WTC11 (cell line): Measurements from ENCODE around the gene PLK3. TPM values are rescaled to one million over a fixed set of nuclear protein-coding genes. Genes with fewer than 3 reads are reported as not detected.
"Not testable (repeated sequence)": the region's sequence is repeated elsewhere in the genome, so short reads cannot be mapped to it uniquely, and the experiment has no call there.

Experiments used
- ATAC-seq: fragments of 200-7000 bp; cut with Tn5 transposase; 2 replicates; pipeline ENCODE4 v1.10.0; 2021; ENCODE audit warnings: mild to moderate bottlenecking, moderate library complexity
- CTCF ChIA-PET: fragments of 300-600 bp; sonication (Branson Sonifier 250); formaldehyde crosslinking; loops from one replicate; lab custom pipeline; 2021; ENCODE audit warnings: antibody characterized with exemption; lab: Charles Lee
- POLR2A ChIA-PET: fragments of 350-600 bp; sonication (Branson Sonifier 250); formaldehyde crosslinking; loops from one replicate; lab custom pipeline; 2021; ENCODE audit warnings: antibody characterized with exemption; lab: Charles Lee
- DNase-seq: peaks from one replicate; pipeline ENCODE4 v3.0.0; 2021; ENCODE audit warnings: low spot score
- H3K27ac Mint-ChIP-seq: 2 replicates; pipeline ENCODE4 v1.8.0; 2021; ENCODE audit warnings: mixed read lengths
- H3K27me3 Mint-ChIP-seq: 2 replicates; pipeline ENCODE4 v1.8.0; 2021; ENCODE audit warnings: low read depth, mild to moderate bottlenecking, moderate library complexity, mixed read lengths
- H3K36me3 Mint-ChIP-seq: 2 replicates; pipeline ENCODE4 v1.8.0; 2021; ENCODE audit warnings: mixed read lengths
- H3K4me1 Mint-ChIP-seq: 2 replicates; pipeline ENCODE4 v1.8.0; 2022; ENCODE audit warnings: mixed read lengths
- H3K4me3 Mint-ChIP-seq: 2 replicates; pipeline ENCODE4 v1.8.0; 2021; ENCODE audit warnings: mild to moderate bottlenecking, moderate library complexity, mixed read lengths
- H3K9me3 Mint-ChIP-seq: 2 replicates; pipeline ENCODE4 v1.8.0; 2021; ENCODE audit warnings: mixed read lengths
- FOXK1 ChIP-seq: sonication (generic); formaldehyde crosslinking; IDR thresholded peaks from 2 replicates; pipeline ENCODE4 v1.8.0; 2022; ENCODE audit warnings: mild to moderate bottlenecking, moderate library complexity, missing genetic modification reagents
- IRF2 ChIP-seq: sonication (generic); formaldehyde crosslinking; IDR thresholded peaks from 2 replicates; pipeline ENCODE4 v1.8.0; 2022; ENCODE audit warnings: low read depth, missing genetic modification reagents, borderline replicate concordance
- JUN ChIP-seq: sonication (generic); formaldehyde crosslinking; IDR thresholded peaks from 2 replicates; pipeline ENCODE4 v1.8.0; 2023; ENCODE audit warnings: mild to moderate bottlenecking, missing genetic modification reagents
- MXD4 ChIP-seq: fragments of 250-450 bp; sonication (Bioruptor Pico); IDR thresholded peaks from 2 replicates; pipeline ENCODE4 v1.8.0; 2021; ENCODE audit warnings: mild to moderate bottlenecking, moderate library complexity, borderline replicate concordance
- NFYB ChIP-seq: sonication (generic); formaldehyde crosslinking; conservative IDR thresholded peaks from 2 replicates; pipeline ENCODE4 v1.8.0; 2022; ENCODE audit warnings: low read depth, missing genetic modification reagents
- NR1H2 ChIP-seq: sonication (generic); formaldehyde crosslinking; IDR thresholded peaks from 2 replicates; pipeline ENCODE4 v1.9.0; 2021; ENCODE audit warnings: mild to moderate bottlenecking, moderate library complexity, missing genetic modification reagents
- SMAD3 ChIP-seq: sonication (generic); formaldehyde crosslinking; IDR thresholded peaks from 2 replicates; pipeline ENCODE4 v1.8.0; 2022; ENCODE audit warnings: missing genetic modification reagents, mild to moderate bottlenecking, borderline replicate concordance
- SMAD4 ChIP-seq: sonication (generic); formaldehyde crosslinking; IDR thresholded peaks from 2 replicates; pipeline ENCODE4 v1.8.0; 2022; ENCODE audit warnings: mild to moderate bottlenecking, missing genetic modification reagents
- ZNF121 ChIP-seq: sonication (generic); formaldehyde crosslinking; IDR thresholded peaks from 2 replicates; pipeline ENCODE4 v1.8.0; 2023; ENCODE audit warnings: missing genetic modification reagents
- ZNF317 ChIP-seq: sonication (generic); formaldehyde crosslinking; IDR thresholded peaks from 2 replicates; pipeline ENCODE4 v1.8.1; 2023; ENCODE audit warnings: low read depth, mild to moderate bottlenecking, moderate library complexity, missing genetic modification reagents, borderline replicate concordance
- ZNF423 ChIP-seq: fragments of 250-450 bp; sonication (Bioruptor Pico); IDR thresholded peaks from 2 replicates; pipeline ENCODE4 v2.1.2; 2022; ENCODE audit warnings: mild to moderate bottlenecking, moderate library complexity
- total RNA-seq: library from RNA; stranded (reverse); gene quantifications from 3 replicates; pipeline ENCODE4 v1.2.3, GENCODE V29; 2021
- TF ChIP-seq, protein P1 (sequence below): fragments of 200-600 bp; IDR thresholded peaks from 2 replicates; pipeline ENCODE4 v1.8.0; 2022; ENCODE audit warnings: antibody characterized with exemption
- TF ChIP-seq, protein P2 (sequence below): sonication (generic); formaldehyde crosslinking; IDR thresholded peaks from 2 replicates; pipeline ENCODE4 v1.8.0; 2022; ENCODE audit warnings: mild to moderate bottlenecking, missing genetic modification reagents
- TF ChIP-seq, protein P3 (sequence below): fragments of 250-450 bp; sonication (Bioruptor Pico); IDR thresholded peaks from 2 replicates; pipeline ENCODE4 v1.9.0; 2021; ENCODE audit warnings: moderate library complexity, mild to moderate bottlenecking, inconsistent platforms, borderline replicate concordance
- TF ChIP-seq, protein P4 (sequence below): fragments of 250-450 bp; sonication (Bioruptor Pico); IDR thresholded peaks from 2 replicates; pipeline ENCODE4 v1.8.0; 2021; ENCODE audit warnings: mild to moderate bottlenecking
- TF ChIP-seq, protein P5 (sequence below): sonication (generic); formaldehyde crosslinking; IDR thresholded peaks from 2 replicates; pipeline ENCODE4 v1.8.0; 2023; ENCODE audit warnings: missing genetic modification reagents
- TF ChIP-seq, protein P6 (sequence below): fragments of 250-450 bp; sonication (Bioruptor Pico); conservative IDR thresholded peaks from 2 replicates; pipeline ENCODE4 v1.9.0; 2021; ENCODE audit warnings: mild to moderate bottlenecking

The PLK3 gene
- total RNA-seq, 1 experiment from 2014 or later = 16.4 TPM

DNA sequence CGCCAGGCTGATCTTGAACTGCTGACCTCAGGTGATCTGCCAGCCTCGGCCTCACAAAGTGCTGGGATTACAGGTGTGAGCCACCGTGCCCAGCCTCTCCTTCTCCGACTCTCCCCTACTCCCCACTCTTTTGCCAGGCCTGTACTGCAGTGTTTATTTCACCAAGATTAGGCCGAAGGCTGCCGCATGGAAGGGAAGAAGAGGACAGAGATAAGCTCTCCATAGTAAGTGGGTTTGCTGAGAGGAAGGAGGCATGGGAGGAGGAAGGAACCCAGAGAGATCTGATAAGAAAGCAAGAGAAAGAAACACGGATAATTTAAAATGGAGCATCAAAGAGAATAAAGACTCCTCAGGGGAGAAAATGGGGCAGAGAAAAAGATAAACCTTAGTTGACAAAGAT, 34.2 kb downstream of the PLK3 start:
- TF ChIP-seq MXD4 (no peak), ZNF317 (CRISPR knock-in tag) (no peak)
- Mint-ChIP-seq H3K36me3 (no peaks in the 10 kb centered on the region), H3K4me1 (peaks cover 13% of the 10 kb centered on the region), H3K27ac (no peak overlapping the region), H3K27me3 (no peaks in the 10 kb centered on the region), H3K9me3 (no peaks in the 10 kb centered on the region), H3K4me3 (no peak overlapping the region)
- ATAC-seq (no peak), DNase-seq (no peak)
- POLR2A ChIA-PET = no interaction called here
- CTCF ChIA-PET = interaction anchor here (1.0 to 2.8 kb wide), 5 partner anchors 7 to 176 kb away, joined by 3 to 15 read pairs (median 4); partner anchors contain the start of genes BEST4, HECTD3 and PLK3

DNA sequence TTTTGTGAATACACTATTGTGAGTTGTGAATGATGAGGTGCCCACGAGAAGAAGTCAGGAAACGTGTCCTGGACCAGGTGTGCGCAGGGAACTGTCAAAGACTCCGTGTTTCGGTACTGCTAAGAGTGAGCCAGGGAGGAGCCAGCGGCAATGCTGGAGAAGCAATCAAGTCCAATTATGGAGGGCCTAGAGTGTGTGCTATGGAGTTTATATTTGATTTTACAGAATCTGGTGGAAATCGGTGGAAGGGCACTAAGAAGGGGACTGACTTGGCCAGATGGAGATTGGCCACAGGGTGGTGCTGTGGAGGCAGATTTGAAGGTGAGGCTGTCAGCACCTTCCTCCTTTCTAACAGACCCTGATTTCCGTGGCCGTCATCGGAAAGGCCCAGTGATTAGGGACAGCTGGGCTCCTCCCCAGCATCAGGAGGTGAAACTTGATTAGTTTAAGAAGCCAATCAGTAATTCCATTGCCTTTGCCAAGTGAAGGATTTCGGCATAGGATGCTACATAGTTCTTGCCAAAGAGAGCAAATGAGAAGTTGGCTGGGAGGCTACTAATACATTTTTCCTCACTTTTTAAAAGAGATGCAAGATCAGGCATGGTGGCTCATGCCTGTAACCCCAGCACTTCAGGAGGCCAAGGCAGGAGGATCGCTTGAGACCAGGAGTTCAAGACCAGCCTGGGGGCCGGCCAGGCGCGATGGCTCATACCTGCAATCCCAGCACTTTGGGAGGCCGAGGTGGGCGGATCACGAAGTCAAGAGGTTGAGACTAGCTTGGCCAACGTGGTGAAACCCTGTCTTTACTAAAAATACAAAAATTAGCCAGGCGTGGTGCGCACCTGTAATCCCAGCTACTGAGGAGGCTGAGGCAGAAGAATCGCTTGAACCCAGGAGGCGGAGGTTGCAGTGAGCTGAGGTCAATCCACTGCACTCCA, 35.8 kb downstream of the PLK3 start:
- ChIA-PET POLR2A (interaction anchor here (0.6 kb wide), 1 partner anchor 36 kb away, joined by 3 read pairs; the partner anchor contains the start of gene PLK3), CTCF (interaction anchor here (0.6 to 2.8 kb wide), 24 partner anchors 9 to 468 kb away, joined by 3 to 18 read pairs (median 4); partner anchors contain the start of genes BTBD19, EIF2B3, HECTD3 and UROD)
- no peaks in the 10 kb centered on the region; the same call in 1 of the 2 replicates for H3K27me3 Mint-ChIP-seq
- H3K4me3 Mint-ChIP-seq = no peak overlapping the region
- peaks cover 16% of the 10 kb centered on the region for H3K4me1 Mint-ChIP-seq
- ATAC-seq = peak; percentile 90
- H3K27ac Mint-ChIP-seq = peak overlapping the region; percentile 28; the same call in 1 of the 2 replicates
- peak; percentile 95 for DNase-seq
- H3K36me3 Mint-ChIP-seq = no peaks in the 10 kb centered on the region
- TF ChIP-seq ZNF423 (CRISPR knock-in tag) = no peak
- TF ChIP-seq, protein P1, sequence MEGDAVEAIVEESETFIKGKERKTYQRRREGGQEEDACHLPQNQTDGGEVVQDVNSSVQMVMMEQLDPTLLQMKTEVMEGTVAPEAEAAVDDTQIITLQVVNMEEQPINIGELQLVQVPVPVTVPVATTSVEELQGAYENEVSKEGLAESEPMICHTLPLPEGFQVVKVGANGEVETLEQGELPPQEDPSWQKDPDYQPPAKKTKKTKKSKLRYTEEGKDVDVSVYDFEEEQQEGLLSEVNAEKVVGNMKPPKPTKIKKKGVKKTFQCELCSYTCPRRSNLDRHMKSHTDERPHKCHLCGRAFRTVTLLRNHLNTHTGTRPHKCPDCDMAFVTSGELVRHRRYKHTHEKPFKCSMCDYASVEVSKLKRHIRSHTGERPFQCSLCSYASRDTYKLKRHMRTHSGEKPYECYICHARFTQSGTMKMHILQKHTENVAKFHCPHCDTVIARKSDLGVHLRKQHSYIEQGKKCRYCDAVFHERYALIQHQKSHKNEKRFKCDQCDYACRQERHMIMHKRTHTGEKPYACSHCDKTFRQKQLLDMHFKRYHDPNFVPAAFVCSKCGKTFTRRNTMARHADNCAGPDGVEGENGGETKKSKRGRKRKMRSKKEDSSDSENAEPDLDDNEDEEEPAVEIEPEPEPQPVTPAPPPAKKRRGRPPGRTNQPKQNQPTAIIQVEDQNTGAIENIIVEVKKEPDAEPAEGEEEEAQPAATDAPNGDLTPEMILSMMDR = peak; percentile 80
- H3K9me3 Mint-ChIP-seq = no peaks in the 10 kb centered on the region

DNA sequence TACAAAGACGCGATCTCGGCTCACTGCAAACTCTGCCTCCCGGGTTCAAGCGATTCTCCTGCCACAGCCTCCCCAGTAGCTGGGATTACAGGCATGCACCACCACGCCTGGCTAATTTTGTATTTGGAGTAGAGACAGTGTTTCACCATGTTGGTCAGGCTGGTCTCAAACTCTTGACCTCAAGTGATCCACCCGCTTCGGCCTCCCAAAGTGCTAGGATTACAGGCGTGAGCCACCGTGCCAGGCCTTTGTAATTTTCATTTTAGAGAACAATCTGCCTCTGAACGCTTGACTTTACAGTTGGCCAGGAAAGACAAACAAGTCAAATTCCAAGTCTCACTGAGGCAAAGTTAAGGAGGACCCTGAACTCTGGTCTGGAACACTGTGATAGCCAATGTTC, 38.1 kb downstream of the PLK3 start:
- ATAC-seq = not testable (repeated sequence)

DNA sequence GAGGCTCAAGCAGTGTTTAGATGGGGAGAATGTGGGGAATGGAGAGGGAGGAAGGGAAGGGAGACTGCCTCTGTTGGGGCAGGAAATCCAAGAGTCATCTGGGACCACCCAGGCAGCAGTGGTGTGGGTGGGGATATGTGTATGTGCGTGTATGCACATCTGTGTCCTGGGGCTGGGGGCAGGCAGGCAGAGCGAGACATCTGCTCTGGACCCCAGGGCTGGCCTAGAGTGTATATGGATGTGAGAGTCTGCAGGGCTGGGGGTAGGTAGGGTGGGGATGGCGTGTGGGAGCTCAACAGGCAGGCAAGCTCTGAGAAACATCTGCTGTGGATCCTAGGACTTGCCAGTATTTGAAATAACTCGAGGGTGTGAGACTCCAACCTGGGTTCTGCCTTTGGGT, 39.4 kb downstream of the PLK3 start:
- Mint-ChIP-seq H3K4me3 (no peak overlapping the region), H3K27ac (peak overlapping the region; percentile 41; the same call in 1 of the 2 replicates), H3K27me3 (peaks cover 23% of the 10 kb centered on the region), H3K4me1 (peaks cover 6% of the 10 kb centered on the region), H3K36me3 (no peaks in the 10 kb centered on the region), H3K9me3 (no peaks in the 10 kb centered on the region)
- POLR2A ChIA-PET = no interaction called here
- CTCF ChIA-PET = no interaction called here
- ATAC-seq = no peak
- DNase-seq = no peak
- no peak for TF ChIP-seq NR1H2 (CRISPR knock-in tag)
- no peak for TF ChIP-seq FOXK1 (CRISPR knock-in tag)
- TF ChIP-seq, protein P2, sequence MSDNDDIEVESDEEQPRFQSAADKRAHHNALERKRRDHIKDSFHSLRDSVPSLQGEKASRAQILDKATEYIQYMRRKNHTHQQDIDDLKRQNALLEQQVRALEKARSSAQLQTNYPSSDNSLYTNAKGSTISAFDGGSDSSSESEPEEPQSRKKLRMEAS (CRISPR knock-in tag) = no peak
- no peak for TF ChIP-seq SMAD3 (CRISPR knock-in tag)
- no peak for TF ChIP-seq ZNF121 (CRISPR knock-in tag)
- TF ChIP-seq, protein P3, sequence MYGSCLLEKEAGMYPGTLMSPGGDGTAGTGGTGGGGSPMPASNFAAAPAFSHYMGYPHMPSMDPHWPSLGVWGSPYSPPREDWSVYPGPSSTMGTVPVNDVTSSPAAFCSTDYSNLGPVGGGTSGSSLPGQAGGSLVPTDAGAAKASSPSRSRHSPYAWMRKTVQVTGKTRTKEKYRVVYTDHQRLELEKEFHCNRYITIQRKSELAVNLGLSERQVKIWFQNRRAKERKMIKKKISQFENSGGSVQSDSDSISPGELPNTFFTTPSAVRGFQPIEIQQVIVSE (CRISPR knock-in tag) = no peak
- TF ChIP-seq NFYB = no peak
- TF ChIP-seq, protein P4, sequence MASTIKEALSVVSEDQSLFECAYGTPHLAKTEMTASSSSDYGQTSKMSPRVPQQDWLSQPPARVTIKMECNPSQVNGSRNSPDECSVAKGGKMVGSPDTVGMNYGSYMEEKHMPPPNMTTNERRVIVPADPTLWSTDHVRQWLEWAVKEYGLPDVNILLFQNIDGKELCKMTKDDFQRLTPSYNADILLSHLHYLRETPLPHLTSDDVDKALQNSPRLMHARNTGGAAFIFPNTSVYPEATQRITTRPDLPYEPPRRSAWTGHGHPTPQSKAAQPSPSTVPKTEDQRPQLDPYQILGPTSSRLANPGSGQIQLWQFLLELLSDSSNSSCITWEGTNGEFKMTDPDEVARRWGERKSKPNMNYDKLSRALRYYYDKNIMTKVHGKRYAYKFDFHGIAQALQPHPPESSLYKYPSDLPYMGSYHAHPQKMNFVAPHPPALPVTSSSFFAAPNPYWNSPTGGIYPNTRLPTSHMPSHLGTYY (CRISPR knock-in tag) = no peak
- TF ChIP-seq, protein P5, sequence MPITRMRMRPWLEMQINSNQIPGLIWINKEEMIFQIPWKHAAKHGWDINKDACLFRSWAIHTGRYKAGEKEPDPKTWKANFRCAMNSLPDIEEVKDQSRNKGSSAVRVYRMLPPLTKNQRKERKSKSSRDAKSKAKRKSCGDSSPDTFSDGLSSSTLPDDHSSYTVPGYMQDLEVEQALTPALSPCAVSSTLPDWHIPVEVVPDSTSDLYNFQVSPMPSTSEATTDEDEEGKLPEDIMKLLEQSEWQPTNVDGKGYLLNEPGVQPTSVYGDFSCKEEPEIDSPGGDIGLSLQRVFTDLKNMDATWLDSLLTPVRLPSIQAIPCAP (CRISPR knock-in tag) = no peak
- TF ChIP-seq IRF2 (CRISPR knock-in tag) = no peak
- TF ChIP-seq, protein P6, sequence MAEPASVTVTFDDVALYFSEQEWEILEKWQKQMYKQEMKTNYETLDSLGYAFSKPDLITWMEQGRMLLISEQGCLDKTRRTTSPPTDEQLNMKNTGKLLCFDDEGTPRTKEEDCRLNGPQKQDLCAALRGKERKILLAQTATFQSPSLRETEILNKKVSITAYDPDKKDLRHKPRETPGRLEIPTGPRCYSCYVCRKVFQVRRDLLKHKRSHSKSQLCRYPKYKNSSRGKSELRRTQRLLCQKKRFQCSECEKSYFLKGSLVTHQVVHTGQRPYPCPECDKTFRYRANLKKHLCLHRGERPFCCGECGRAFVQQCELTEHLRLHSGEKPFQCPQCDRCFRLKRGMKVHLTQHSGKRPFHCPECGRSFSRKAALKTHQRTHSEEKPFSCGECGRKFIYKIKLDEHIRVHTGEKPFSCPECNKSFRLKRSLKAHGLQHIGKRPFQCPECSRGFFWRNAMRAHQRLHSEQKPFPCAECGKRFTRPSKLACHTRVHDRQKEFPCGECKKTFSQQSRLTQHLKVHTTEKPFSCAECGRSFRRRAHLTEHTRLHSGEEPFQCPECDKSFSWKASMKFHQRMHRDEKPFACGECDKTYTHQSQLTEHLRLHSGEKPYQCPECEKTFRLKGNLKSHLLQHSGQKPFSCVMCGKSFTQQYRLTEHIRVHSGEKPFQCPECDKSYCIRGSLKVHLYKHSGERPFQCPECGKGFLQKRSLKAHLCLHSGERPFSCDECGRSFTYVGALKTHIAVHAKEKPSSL (CRISPR knock-in tag) = no peak
- no peak for TF ChIP-seq SMAD4 (CRISPR knock-in tag)
- TF ChIP-seq, protein P1 = no peak
- no peak for TF ChIP-seq JUN (CRISPR knock-in tag)

More for the DNA sequence above, 38.1 kb downstream of the PLK3 start:
- H3K4me1 Mint-ChIP-seq, H3K36me3 Mint-ChIP-seq, H3K27ac Mint-ChIP-seq, H3K9me3 Mint-ChIP-seq, DNase-seq, CTCF ChIA-PET, POLR2A ChIA-PET, H3K4me3 Mint-ChIP-seq: not testable (repeated sequence)
- peaks cover 17% of the 10 kb centered on the region for H3K27me3 Mint-ChIP-seq
